ENCODE results near the gene ASMTL. TPM values are rescaled to one million over a fixed set of nuclear protein-coding genes. Genes with fewer than 3 reads are reported as not detected.
A peak's percentile ranks its signal among the peaks of the same experiment; 100 is the strongest.

ASMTL gene
- total and polyA plus RNA-seq, 2 of the 13 experiments (the other 11 are each of a cell fraction or from before 2014, with no cell fraction given): 5.6 to 16.3 TPM

DNA sequence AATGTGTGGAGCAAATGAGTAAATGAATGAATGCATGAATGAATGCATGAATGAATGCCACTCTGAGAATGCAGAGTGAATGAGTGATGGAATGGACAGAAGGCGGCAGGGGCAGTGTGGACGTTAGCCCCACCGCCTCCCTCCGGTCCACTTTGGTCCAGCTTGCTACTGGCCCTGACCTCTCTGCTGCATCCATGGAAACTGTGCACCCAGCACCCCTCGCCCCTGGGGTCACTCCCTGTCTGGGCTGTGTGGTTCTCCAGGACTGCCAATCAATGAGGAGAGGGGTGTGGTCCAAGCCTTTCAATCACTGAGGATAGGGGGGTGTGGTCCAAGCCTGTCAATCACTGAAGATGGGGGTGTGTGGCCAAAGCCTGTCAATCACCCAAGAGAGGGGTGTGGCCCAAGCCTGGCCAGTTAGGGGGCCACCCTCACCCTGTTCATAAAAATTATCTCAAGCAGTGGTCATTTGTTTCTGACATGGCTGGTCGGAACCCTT, 39.2 kb upstream of the ASMTL start:
- peak; percentile 91 for ATAC-seq
- no peak overlapping the region for H3K4me2 ChIP-seq (ENCODE audit: low read depth, low read length)
- H3K9me3 ChIP-seq (ENCODE audit: low read length): no peaks in the 10 kb centered on the region
- H3K4me1 ChIP-seq (ENCODE audit: insufficient read depth, low read length): no peaks in the 10 kb centered on the region
- DNase-seq (ENCODE audit: low spot score): peak; percentile 65
- H3K4me3 ChIP-seq (replicated peaks in 1 of 3; ENCODE audit: insufficient read depth in 1 of 3, low read depth in 2 of 3, low read length in 3 of 3): no peak overlapping the region
- no peaks in the 10 kb centered on the region for H3K79me2 ChIP-seq (ENCODE audit: insufficient read depth, low read length)
- no peak for FAIRE-seq
- in situ Hi-C loops (cut with HindIII; ENCODE audit: extremely low pct_ligation_motif_present, low pct_unique_long_range_greater_than_20kb) (no loop called here), intact Hi-C loops (cut with micrococcal nuclease; ENCODE audit: unreplicated experiment) (no loop called here)
- CTCF ChIA-PET (ENCODE audit: low intra/inter-chr PET ratio, low total read pairs): no interaction called here
- H3K27me3 ChIP-seq (ENCODE audit: control insufficient read depth in 1 of 2, insufficient read depth in 2 of 2, low read length in 2 of 2): no peaks in the 10 kb centered on the region
- WGBS (ENCODE audit: low lambda C conversion rate): 48% methylated on average over 6 of the region's 6 CpGs
- H3K36me3 ChIP-seq (replicated peaks in 1 of 2; ENCODE audit: control insufficient read depth in 1 of 2, insufficient read depth in 2 of 2, low read length in 2 of 2): no peaks in the 10 kb centered on the region
- POLR2A ChIA-PET: no interaction called here
- no peak overlapping the region for H2AFZ ChIP-seq (ENCODE audit: low read length)
- no peaks in the 10 kb centered on the region for H4K20me1 ChIP-seq (ENCODE audit: insufficient read depth, low read length)
- H3K9ac ChIP-seq (ENCODE audit: insufficient read depth, low read depth, low read length): no peak overlapping the region
- no peak overlapping the region for H3K27ac ChIP-seq (ENCODE audit: extremely low read length, insufficient read depth, low read length)
- no TSS peak for BruUV-seq (replicated peaks)
- TF ChIP-seq, protein P1, sequence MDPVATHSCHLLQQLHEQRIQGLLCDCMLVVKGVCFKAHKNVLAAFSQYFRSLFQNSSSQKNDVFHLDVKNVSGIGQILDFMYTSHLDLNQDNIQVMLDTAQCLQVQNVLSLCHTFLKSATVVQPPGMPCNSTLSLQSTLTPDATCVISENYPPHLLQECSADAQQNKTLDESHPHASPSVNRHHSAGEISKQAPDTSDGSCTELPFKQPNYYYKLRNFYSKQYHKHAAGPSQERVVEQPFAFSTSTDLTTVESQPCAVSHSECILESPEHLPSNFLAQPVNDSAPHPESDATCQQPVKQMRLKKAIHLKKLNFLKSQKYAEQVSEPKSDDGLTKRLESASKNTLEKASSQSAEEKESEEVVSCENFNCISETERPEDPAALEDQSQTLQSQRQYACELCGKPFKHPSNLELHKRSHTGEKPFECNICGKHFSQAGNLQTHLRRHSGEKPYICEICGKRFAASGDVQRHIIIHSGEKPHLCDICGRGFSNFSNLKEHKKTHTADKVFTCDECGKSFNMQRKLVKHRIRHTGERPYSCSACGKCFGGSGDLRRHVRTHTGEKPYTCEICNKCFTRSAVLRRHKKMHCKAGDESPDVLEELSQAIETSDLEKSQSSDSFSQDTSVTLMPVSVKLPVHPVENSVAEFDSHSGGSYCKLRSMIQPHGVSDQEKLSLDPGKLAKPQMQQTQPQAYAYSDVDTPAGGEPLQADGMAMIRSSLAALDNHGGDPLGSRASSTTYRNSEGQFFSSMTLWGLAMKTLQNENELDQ (CRISPR knock-in tag; IDR thresholded peaks at IDR 0.05; ENCODE audit: borderline replicate concordance): no peak
- TF ChIP-seq ZKSCAN5 (CRISPR knock-in tag; IDR thresholded peaks at IDR 0.05) (no peak), FLYWCH1 (CRISPR knock-in tag; IDR thresholded peaks at IDR 0.05) (no peak), SRSF9 (IDR thresholded peaks at IDR 0.05; ENCODE audit: borderline replicate concordance, insufficient read depth, low read depth, low read length, poor library complexity, severe bottlenecking) (no peak), ZMYM3 (CRISPR knock-in tag; IDR thresholded peaks at IDR 0.05) (peak; percentile 39; the same call in 1 of the 2 replicates), ZEB1 (IDR thresholded peaks at IDR 0.05; ENCODE audit: insufficient replicate concordance, low read depth) (no peak), EEA1 (CRISPR knock-in tag; IDR thresholded peaks at IDR 0.05; ENCODE audit: borderline replicate concordance) (no peak), MTF1 (CRISPR knock-in tag; IDR thresholded peaks at IDR 0.05) (no peak), PBX2 (CRISPR knock-in tag; IDR thresholded peaks at IDR 0.05) (peak; percentile 92), ZNF556 (CRISPR knock-in tag; IDR thresholded peaks at IDR 0.05; ENCODE audit: borderline replicate concordance) (no peak), MAFG (CRISPR knock-in tag; IDR thresholded peaks at IDR 0.05) (no peak), ZSCAN21 (CRISPR knock-in tag; IDR thresholded peaks at IDR 0.05; ENCODE audit: borderline replicate concordance) (peak; percentile 77), MEIS1 (CRISPR knock-in tag; IDR thresholded peaks at IDR 0.05; ENCODE audit: borderline replicate concordance) (peak; percentile 53; the same call in 1 of the 2 replicates), MATR3 (CRISPR knock-in tag; IDR thresholded peaks at IDR 0.05) (no peak), SP5 (CRISPR knock-in tag; IDR thresholded peaks at IDR 0.05; ENCODE audit: borderline replicate concordance, low read depth) (peak; percentile 57; the same call in 1 of the 2 replicates), ZBTB34 (CRISPR knock-in tag; IDR thresholded peaks at IDR 0.05) (no peak), CEBPG (CRISPR knock-in tag; IDR thresholded peaks at IDR 0.05) (no peak), ADNP (CRISPR knock-in tag; IDR thresholded peaks at IDR 0.05) (0 out of 2 replicates have a peak, but pooled peaks have one; percentile 39), SIX4 (CRISPR knock-in tag; IDR thresholded peaks at IDR 0.05) (no peak), ZNF746 (CRISPR knock-in tag; IDR thresholded peaks at IDR 0.05) (no peak)
- TF ChIP-seq, protein P2, sequence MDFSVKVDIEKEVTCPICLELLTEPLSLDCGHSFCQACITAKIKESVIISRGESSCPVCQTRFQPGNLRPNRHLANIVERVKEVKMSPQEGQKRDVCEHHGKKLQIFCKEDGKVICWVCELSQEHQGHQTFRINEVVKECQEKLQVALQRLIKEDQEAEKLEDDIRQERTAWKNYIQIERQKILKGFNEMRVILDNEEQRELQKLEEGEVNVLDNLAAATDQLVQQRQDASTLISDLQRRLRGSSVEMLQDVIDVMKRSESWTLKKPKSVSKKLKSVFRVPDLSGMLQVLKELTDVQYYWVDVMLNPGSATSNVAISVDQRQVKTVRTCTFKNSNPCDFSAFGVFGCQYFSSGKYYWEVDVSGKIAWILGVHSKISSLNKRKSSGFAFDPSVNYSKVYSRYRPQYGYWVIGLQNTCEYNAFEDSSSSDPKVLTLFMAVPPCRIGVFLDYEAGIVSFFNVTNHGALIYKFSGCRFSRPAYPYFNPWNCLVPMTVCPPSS (IDR thresholded peaks at IDR 0.05): no peak
